GM12873 (cell line): ENCODE data around the gene CDH1.

ENCODE experiments used
- CTCF ChIP-seq: IDR thresholded peaks from 2 replicates; pipeline ENCODE4 v1.5.1; 2012; ENCODE audit warnings: low read depth, mild to moderate bottlenecking, moderate library complexity, low read length, control low read depth; ENCODE audit not compliant: insufficient read depth; ENCODE audit errors: missing control alignments

Gene CDH1

GRCh38 chr16:68767581-68767980 is 30.5 kb downstream of the CDH1 start:
- TF ChIP-seq CTCF: no peak

- no peak for TF ChIP-seq CTCF
Observed at GRCh38 chr16:68768175-68768574, 31.1 kb downstream of the CDH1 start.

- TF ChIP-seq CTCF: no peak
Observed at GRCh38 chr16:68768771-68769170, 31.7 kb downstream of the CDH1 start.

- no peak for TF ChIP-seq CTCF
Observed at GRCh38 chr16:68770671-68771070, 33.6 kb downstream of the CDH1 start.

- TF ChIP-seq CTCF: no peak
Observed at GRCh38 chr16:68772030-68772681, 35.1 kb downstream of the CDH1 start.

- TF ChIP-seq CTCF: no peak
Observed at GRCh38 chr16:68772871-68773270, 35.8 kb downstream of the CDH1 start.

- no peak for TF ChIP-seq CTCF
Observed at GRCh38 chr16:68774982-68775634, 38.0 kb downstream of the CDH1 start.
